ENCODE results near the gene PPIL6. TPM values are rescaled to one million over a fixed set of nuclear protein-coding genes. Genes with fewer than 3 reads are reported as not detected.

PPIL6 gene
- total RNA-seq, 1 experiment from 2014 or later, result 0.61 TPM

DNA sequence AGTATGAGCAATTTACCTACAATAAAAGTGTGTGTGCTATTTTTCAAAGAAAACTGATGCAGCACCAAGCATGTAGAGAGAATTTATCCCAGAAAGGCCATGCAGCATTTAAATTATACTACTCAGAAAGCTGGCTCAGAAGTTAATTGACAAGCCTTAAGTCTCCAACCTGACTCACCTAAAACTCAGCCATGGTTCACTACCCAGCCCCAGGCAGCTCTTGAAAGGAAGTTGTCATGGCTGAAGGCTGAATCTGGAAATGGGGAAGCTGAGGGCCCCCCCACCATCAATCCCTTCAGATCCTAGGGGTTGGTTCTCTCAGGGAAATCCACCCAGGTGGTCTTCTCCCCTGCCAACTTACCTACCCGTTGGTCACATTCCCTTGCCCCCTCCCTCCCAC lies 19.7 kb downstream of the PPIL6 start:
- Mint-ChIP-seq H3K9me3 (no peaks in the 10 kb centered on the region), H3K27me3 (ENCODE audit: low read depth) (no peaks in the 10 kb centered on the region), H3K4me3 (no peak overlapping the region), H3K4me1 (no peaks in the 10 kb centered on the region), H3K36me3 (no peaks in the 10 kb centered on the region), H3K27ac (no peak overlapping the region)
- ATAC-seq (no peak), DNase-seq (ENCODE audit: low spot score) (no peak)
- CTCF ChIA-PET, result no interaction called here
- TF ChIP-seq ZNF416 (CRISPR knock-in tag; IDR thresholded peaks at IDR 0.05) (no peak), ZNF219 (CRISPR knock-in tag; IDR thresholded peaks at IDR 0.05; ENCODE audit: borderline replicate concordance) (no peak), SMAD4 (CRISPR knock-in tag; IDR thresholded peaks at IDR 0.05) (no peak), CREM (CRISPR knock-in tag; IDR thresholded peaks at IDR 0.05) (no peak), RORB (CRISPR knock-in tag; IDR thresholded peaks at IDR 0.05) (no peak), CDX4 (CRISPR knock-in tag; IDR thresholded peaks at IDR 0.05; ENCODE audit: borderline replicate concordance) (no peak), HMGXB4 (CRISPR knock-in tag; IDR thresholded peaks at IDR 0.05) (no peak), ATF6 (CRISPR knock-in tag; IDR thresholded peaks at IDR 0.05) (no peak), PRRX2 (CRISPR knock-in tag; IDR thresholded peaks at IDR 0.05) (no peak)
- TF ChIP-seq, protein P1, sequence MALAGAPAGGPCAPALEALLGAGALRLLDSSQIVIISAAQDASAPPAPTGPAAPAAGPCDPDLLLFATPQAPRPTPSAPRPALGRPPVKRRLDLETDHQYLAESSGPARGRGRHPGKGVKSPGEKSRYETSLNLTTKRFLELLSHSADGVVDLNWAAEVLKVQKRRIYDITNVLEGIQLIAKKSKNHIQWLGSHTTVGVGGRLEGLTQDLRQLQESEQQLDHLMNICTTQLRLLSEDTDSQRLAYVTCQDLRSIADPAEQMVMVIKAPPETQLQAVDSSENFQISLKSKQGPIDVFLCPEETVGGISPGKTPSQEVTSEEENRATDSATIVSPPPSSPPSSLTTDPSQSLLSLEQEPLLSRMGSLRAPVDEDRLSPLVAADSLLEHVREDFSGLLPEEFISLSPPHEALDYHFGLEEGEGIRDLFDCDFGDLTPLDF (CRISPR knock-in tag; IDR thresholded peaks at IDR 0.05), result no peak
- TF ChIP-seq, protein P2, sequence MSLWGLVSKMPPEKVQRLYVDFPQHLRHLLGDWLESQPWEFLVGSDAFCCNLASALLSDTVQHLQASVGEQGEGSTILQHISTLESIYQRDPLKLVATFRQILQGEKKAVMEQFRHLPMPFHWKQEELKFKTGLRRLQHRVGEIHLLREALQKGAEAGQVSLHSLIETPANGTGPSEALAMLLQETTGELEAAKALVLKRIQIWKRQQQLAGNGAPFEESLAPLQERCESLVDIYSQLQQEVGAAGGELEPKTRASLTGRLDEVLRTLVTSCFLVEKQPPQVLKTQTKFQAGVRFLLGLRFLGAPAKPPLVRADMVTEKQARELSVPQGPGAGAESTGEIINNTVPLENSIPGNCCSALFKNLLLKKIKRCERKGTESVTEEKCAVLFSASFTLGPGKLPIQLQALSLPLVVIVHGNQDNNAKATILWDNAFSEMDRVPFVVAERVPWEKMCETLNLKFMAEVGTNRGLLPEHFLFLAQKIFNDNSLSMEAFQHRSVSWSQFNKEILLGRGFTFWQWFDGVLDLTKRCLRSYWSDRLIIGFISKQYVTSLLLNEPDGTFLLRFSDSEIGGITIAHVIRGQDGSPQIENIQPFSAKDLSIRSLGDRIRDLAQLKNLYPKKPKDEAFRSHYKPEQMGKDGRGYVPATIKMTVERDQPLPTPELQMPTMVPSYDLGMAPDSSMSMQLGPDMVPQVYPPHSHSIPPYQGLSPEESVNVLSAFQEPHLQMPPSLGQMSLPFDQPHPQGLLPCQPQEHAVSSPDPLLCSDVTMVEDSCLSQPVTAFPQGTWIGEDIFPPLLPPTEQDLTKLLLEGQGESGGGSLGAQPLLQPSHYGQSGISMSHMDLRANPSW (CRISPR knock-in tag; conservative IDR thresholded peaks at IDR 0.05; ENCODE audit: low read depth), result no peak
- TF ChIP-seq, protein P3, sequence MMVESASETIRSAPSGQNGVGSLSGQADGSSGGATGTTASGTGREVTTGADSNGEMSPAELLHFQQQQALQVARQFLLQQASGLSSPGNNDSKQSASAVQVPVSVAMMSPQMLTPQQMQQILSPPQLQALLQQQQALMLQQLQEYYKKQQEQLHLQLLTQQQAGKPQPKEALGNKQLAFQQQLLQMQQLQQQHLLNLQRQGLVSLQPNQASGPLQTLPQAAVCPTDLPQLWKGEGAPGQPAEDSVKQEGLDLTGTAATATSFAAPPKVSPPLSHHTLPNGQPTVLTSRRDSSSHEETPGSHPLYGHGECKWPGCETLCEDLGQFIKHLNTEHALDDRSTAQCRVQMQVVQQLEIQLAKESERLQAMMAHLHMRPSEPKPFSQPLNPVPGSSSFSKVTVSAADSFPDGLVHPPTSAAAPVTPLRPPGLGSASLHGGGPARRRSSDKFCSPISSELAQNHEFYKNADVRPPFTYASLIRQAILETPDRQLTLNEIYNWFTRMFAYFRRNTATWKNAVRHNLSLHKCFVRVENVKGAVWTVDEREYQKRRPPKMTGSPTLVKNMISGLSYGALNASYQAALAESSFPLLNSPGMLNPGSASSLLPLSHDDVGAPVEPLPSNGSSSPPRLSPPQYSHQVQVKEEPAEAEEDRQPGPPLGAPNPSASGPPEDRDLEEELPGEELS (CRISPR knock-in tag; IDR thresholded peaks at IDR 0.05), result no peak
- TF ChIP-seq, protein P4, sequence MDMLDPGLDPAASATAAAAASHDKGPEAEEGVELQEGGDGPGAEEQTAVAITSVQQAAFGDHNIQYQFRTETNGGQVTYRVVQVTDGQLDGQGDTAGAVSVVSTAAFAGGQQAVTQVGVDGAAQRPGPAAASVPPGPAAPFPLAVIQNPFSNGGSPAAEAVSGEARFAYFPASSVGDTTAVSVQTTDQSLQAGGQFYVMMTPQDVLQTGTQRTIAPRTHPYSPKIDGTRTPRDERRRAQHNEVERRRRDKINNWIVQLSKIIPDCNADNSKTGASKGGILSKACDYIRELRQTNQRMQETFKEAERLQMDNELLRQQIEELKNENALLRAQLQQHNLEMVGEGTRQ (CRISPR knock-in tag; IDR thresholded peaks at IDR 0.05), result no peak
- POLR2A ChIA-PET, result no interaction called here

DNA sequence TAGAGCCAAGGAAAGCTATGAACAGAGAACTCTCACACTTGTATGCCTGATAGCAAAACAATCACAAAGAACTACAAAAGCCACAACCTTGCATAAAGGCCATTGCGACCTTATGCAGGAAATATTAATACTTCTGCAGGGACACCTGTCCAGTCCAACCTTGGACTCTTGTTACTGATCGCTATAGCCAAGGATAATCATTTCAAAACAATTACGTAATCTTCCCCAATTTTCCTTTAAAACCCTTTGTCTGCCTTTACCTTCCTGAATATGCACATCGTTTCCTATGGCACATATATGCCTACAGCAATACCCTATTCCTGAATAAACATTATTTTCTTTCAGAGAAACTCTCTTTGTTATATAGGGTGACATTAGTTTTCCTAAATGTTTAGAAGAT lies 22.8 kb downstream of the PPIL6 start:
- ATAC-seq (no peak), DNase-seq (ENCODE audit: low spot score) (no peak)
- no peaks in the 10 kb centered on the region for H3K36me3 Mint-ChIP-seq
- H3K9me3 Mint-ChIP-seq, result peaks cover 8% of the 10 kb centered on the region
- POLR2A ChIA-PET, result no interaction called here
- H3K4me3 Mint-ChIP-seq, result no peak overlapping the region
- H3K27ac Mint-ChIP-seq, result no peak overlapping the region
- H3K4me1 Mint-ChIP-seq, result no peaks in the 10 kb centered on the region
- H3K27me3 Mint-ChIP-seq (ENCODE audit: low read depth), result peaks cover 3% of the 10 kb centered on the region; the same call in 1 of the 2 replicates
- CTCF ChIA-PET, result interaction anchor here (1.7 kb wide), 1 partner anchor 23 kb away, joined by 5 read pairs; the partner anchor contains the start of genes PPIL6 and SMPD2
- TF ChIP-seq FOXP1 (CRISPR knock-in tag; IDR thresholded peaks at IDR 0.05; ENCODE audit: borderline replicate concordance), result no peak
- TF ChIP-seq TEAD4 (CRISPR knock-in tag; IDR thresholded peaks at IDR 0.05), result no peak
- no peak for TF ChIP-seq ZNF512 (CRISPR knock-in tag; IDR thresholded peaks at IDR 0.05; ENCODE audit: borderline replicate concordance)
- no peak for TF ChIP-seq PRRX2 (CRISPR knock-in tag; IDR thresholded peaks at IDR 0.05)
- TF ChIP-seq KAT7 (CRISPR knock-in tag; IDR thresholded peaks at IDR 0.05; ENCODE audit: borderline replicate concordance), result no peak
- TF ChIP-seq ESRRA (CRISPR knock-in tag; IDR thresholded peaks at IDR 0.05; ENCODE audit: borderline replicate concordance), result no peak
- no peak for TF ChIP-seq CREM (CRISPR knock-in tag; IDR thresholded peaks at IDR 0.05)
